ENCODE data around the gene MED15. TPM values are rescaled to one million over a fixed set of nuclear protein-coding genes. Genes with fewer than 3 reads are reported as not detected.

MED15 gene
- total and polyA plus RNA-seq, 2 donors from 2014 or later = 31.7 to 102 TPM

DNA sequence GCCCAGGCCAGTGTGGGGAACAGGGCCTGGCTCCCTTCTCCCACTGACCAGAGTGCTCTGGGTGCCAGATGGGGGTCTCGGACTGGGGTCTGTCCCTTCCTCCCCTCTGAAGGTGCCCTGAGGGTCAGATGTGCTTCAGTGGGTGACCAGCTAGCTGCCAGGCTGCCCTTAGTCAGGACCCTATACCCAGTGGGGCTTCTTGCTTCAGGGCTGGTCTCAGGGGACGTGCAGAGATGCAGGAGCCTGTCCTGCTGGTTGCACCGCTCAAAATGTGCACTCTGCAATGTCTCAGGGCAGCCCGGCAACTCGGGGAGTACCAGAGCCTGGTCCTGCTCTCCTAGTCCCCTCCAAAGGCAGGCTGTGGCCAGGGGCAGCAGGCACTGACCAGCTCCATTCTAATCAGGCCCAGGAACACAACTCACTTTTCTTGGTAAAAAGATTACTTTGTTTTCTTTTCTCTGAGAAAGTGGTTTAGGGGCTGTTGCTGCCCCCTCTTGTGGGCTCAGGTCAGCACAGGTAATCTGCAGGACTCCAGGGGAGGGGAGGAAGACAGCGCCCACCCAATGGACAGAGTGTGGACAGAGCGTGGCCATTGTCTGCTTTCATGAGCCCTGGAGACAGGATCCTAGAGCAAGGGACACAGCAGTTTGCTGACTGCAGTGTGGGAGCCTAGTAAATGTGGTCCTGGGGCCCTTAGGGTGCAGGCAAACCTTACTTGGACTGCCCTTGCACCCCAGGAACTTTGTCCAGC, 80.9 kb downstream of the MED15 start:
- DNase-seq (peak in 1 of 5 donors; percentile 59), FAIRE-seq (no peak)
- H3K9me3 ChIP-seq (ENCODE audit: control insufficient read depth in 2 of 3, insufficient read depth in 1 of 3, low read length in 3 of 3) = no peaks in the 10 kb centered on the region
- no peak overlapping the region for H3K9ac ChIP-seq (ENCODE audit: low read length in 3 of 3)
- H3K4me1 ChIP-seq (ENCODE audit: control insufficient read depth in 2 of 3, insufficient read depth in 2 of 3, low read depth in 1 of 3, low read length in 3 of 3) = no peaks in the 10 kb centered on the region
- H3K27me3 ChIP-seq (ENCODE audit: control insufficient read depth, insufficient read depth, low read length) = no peaks in the 10 kb centered on the region
- H3K4me3 ChIP-seq (ENCODE audit: low read length in 3 of 3) = no peak overlapping the region
- intact Hi-C loops (cut with DNase I) = no loop called here
- TF ChIP-seq, protein P1, sequence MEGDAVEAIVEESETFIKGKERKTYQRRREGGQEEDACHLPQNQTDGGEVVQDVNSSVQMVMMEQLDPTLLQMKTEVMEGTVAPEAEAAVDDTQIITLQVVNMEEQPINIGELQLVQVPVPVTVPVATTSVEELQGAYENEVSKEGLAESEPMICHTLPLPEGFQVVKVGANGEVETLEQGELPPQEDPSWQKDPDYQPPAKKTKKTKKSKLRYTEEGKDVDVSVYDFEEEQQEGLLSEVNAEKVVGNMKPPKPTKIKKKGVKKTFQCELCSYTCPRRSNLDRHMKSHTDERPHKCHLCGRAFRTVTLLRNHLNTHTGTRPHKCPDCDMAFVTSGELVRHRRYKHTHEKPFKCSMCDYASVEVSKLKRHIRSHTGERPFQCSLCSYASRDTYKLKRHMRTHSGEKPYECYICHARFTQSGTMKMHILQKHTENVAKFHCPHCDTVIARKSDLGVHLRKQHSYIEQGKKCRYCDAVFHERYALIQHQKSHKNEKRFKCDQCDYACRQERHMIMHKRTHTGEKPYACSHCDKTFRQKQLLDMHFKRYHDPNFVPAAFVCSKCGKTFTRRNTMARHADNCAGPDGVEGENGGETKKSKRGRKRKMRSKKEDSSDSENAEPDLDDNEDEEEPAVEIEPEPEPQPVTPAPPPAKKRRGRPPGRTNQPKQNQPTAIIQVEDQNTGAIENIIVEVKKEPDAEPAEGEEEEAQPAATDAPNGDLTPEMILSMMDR (IDR thresholded peaks at IDR 0.05; ENCODE audit: borderline replicate concordance, extremely low read depth, insufficient read depth) = no peak
- no peak overlapping the region for H3K27ac ChIP-seq (ENCODE audit: low read depth in 2 of 2, low read length in 2 of 2)
- H3K36me3 ChIP-seq (ENCODE audit: control insufficient read depth in 2 of 3, insufficient read depth in 3 of 3, low read length in 3 of 3) = peaks cover 0 to 32% (median 25%) of the 10 kb centered on the region in 3 donors

DNA sequence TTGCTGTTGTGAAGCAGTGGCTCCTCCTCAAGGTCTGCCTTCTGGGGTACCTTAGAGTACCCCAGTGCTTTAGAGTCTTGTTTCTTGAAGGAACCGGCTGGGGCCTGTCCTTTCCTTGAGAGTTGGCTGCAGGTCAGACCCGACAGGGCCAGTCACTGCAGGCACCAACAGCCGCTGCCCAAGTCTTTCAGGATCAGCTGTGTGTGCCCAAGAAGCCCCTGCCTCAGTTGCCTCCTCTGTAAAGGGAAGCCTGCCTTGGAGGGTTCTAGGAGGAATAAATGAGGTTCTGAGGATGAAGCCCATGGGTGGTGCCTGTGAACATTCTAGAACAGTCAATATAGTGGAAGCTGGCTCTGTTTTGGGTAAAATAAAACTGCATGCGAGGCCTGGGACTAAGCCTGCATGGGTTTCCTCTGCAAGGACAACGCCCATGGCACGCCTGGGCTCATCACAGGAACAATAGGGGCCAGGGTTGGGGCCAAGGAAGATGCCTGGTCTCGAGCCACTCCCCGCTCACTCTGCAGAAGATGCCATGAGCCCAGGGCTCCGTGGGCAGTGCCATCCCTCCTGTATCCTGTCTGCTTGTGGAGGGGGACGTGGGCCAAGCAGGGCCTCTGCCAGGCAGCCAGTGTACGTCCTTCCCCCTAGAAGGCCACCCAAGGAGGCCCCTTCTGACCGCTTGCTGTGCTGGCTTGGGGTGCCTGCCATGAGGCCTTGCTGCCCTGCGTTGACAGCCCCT, 81.6 kb downstream of the MED15 start:
- H3K9me3 ChIP-seq (ENCODE audit: control insufficient read depth in 2 of 3, insufficient read depth in 1 of 3, low read length in 3 of 3) = no peaks in the 10 kb centered on the region
- H3K9ac ChIP-seq (ENCODE audit: low read length in 3 of 3) = no peak overlapping the region
- no peak for FAIRE-seq
- H3K27me3 ChIP-seq (ENCODE audit: control insufficient read depth, insufficient read depth, low read length) = no peaks in the 10 kb centered on the region
- no peak overlapping the region for H3K4me3 ChIP-seq (ENCODE audit: low read length in 3 of 3)
- H3K36me3 ChIP-seq (ENCODE audit: control insufficient read depth in 2 of 3, insufficient read depth in 3 of 3, low read length in 3 of 3) = peaks cover 0 to 25% (median 19%) of the 10 kb centered on the region in 3 donors
- intact Hi-C loops (cut with DNase I) = no loop called here
- TF ChIP-seq, protein P1 (IDR thresholded peaks at IDR 0.05; ENCODE audit: borderline replicate concordance, extremely low read depth, insufficient read depth) = no peak
- no peaks in the 10 kb centered on the region for H3K4me1 ChIP-seq (ENCODE audit: control insufficient read depth in 2 of 3, insufficient read depth in 2 of 3, low read depth in 1 of 3, low read length in 3 of 3)
- H3K27ac ChIP-seq (ENCODE audit: low read depth in 2 of 2, low read length in 2 of 2) = no peak overlapping the region
- peak in 1 of 5 donors; percentile 49 for DNase-seq

DNA sequence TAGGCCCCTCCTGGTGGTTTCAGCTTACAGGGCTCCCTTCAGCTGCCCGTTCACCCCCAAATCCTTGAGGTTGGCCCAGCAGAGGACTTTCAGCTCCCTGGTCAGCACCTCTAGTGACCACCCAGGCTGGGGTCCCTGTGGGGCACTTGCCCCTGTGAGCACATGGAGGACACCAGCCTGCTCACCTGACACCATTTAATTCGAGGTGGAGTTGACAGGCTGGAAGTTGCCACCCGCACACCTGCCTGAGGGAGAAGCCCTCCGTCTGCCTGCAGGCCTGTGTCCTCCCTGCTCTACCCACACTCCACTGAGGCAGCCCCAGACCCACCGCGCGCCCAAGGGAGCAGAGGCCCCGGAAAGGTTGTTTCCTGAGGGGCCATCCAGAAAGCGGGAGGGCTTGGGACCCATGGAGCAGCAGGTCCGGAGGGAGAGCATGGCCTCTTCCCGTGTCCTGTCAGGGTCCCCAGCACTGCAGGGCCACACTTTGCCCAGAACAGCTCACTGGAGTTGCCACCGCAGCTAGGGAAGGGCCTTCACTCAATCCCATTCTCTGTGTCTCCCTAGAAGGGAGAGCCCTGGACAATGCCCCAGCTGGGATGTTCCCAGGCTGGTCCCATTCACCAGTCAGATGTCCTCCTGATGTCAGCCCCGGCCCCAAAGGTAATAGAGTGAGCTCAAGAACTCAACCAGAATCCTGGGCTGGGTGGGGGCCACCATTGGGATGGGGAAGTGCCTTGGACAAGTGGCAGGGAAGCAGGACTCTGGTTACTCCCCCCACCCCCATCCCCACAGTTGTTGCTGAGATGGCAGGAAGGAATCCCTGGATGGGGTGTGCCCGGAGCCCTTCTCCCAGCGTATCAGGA, 82.4 kb downstream of the MED15 start:
- intact Hi-C loops (cut with DNase I) = no loop called here
- no peak for FAIRE-seq

More for the DNA sequence above, 82.4 kb downstream of the MED15 start:
- Histone ChIP-seq H3K4me1 (ENCODE audit: control insufficient read depth in 2 of 3, insufficient read depth in 2 of 3, low read depth in 1 of 3, low read length in 3 of 3) (no peaks in the 10 kb centered on the region), H3K4me3 (ENCODE audit: low read length in 3 of 3) (no peak overlapping the region), H3K9ac (ENCODE audit: low read length in 3 of 3) (no peak overlapping the region), H3K36me3 (ENCODE audit: control insufficient read depth in 2 of 3, insufficient read depth in 3 of 3, low read length in 3 of 3) (peaks cover 0 to 17% (median 11%) of the 10 kb centered on the region in 3 donors), H3K9me3 (ENCODE audit: control insufficient read depth in 2 of 3, insufficient read depth in 1 of 3, low read length in 3 of 3) (no peaks in the 10 kb centered on the region), H3K27ac (ENCODE audit: low read depth in 2 of 2, low read length in 2 of 2) (no peak overlapping the region), H3K27me3 (ENCODE audit: control insufficient read depth, insufficient read depth, low read length) (no peaks in the 10 kb centered on the region)
- DNase-seq = no peak
- TF ChIP-seq, protein P1 (IDR thresholded peaks at IDR 0.05; ENCODE audit: borderline replicate concordance, extremely low read depth, insufficient read depth) = no peak

Measured in kidney (tissue), 14 donors.